ENCODE measurements around the gene SNX22.

SNX22 gene

DNA sequence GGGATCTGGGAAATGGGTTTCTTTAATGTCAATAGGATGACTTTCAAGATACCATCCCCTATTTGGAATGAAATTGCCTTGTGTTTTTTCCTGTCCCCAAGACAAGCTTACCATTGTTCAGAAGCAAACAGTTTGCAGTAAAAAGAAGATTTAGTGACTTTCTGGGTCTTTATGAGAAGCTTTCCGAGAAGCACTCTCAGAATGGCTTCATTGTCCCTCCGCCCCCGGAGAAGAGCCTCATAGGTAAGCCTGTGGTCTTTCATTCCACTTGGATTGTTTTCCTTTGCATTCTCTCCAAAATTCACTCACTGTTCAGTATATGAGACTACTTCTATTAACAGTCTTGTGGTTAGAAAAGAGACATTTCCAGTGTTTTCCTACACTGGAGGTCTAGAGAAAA is 25.6 kb upstream of the SNX22 start:
- TF ChIP-seq SIN3A (IDR thresholded peaks at IDR 0.05; ENCODE audit: borderline replicate concordance, insufficient read depth, low read length) = no peak
- TF ChIP-seq FOXP2 (optimal IDR thresholded peaks at IDR 0.05; ENCODE audit: borderline replicate concordance, extremely low read depth, extremely low read length, insufficient read depth) = no peak
- TF ChIP-seq POLR2AphosphoS5 (IDR thresholded peaks at IDR 0.05; ENCODE audit: low read depth, low read length) = no peak
- no peak for TF ChIP-seq TAF1 (IDR thresholded peaks at IDR 0.05; ENCODE audit: borderline replicate concordance, insufficient read depth, low read length)
- TF ChIP-seq, protein P1, sequence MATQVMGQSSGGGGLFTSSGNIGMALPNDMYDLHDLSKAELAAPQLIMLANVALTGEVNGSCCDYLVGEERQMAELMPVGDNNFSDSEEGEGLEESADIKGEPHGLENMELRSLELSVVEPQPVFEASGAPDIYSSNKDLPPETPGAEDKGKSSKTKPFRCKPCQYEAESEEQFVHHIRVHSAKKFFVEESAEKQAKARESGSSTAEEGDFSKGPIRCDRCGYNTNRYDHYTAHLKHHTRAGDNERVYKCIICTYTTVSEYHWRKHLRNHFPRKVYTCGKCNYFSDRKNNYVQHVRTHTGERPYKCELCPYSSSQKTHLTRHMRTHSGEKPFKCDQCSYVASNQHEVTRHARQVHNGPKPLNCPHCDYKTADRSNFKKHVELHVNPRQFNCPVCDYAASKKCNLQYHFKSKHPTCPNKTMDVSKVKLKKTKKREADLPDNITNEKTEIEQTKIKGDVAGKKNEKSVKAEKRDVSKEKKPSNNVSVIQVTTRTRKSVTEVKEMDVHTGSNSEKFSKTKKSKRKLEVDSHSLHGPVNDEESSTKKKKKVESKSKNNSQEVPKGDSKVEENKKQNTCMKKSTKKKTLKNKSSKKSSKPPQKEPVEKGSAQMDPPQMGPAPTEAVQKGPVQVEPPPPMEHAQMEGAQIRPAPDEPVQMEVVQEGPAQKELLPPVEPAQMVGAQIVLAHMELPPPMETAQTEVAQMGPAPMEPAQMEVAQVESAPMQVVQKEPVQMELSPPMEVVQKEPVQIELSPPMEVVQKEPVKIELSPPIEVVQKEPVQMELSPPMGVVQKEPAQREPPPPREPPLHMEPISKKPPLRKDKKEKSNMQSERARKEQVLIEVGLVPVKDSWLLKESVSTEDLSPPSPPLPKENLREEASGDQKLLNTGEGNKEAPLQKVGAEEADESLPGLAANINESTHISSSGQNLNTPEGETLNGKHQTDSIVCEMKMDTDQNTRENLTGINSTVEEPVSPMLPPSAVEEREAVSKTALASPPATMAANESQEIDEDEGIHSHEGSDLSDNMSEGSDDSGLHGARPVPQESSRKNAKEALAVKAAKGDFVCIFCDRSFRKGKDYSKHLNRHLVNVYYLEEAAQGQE (IDR thresholded peaks at IDR 0.05; ENCODE audit: insufficient read depth in 1 of 2, low read depth in 2 of 2, low read length in 2 of 2) = no peak

DNA sequence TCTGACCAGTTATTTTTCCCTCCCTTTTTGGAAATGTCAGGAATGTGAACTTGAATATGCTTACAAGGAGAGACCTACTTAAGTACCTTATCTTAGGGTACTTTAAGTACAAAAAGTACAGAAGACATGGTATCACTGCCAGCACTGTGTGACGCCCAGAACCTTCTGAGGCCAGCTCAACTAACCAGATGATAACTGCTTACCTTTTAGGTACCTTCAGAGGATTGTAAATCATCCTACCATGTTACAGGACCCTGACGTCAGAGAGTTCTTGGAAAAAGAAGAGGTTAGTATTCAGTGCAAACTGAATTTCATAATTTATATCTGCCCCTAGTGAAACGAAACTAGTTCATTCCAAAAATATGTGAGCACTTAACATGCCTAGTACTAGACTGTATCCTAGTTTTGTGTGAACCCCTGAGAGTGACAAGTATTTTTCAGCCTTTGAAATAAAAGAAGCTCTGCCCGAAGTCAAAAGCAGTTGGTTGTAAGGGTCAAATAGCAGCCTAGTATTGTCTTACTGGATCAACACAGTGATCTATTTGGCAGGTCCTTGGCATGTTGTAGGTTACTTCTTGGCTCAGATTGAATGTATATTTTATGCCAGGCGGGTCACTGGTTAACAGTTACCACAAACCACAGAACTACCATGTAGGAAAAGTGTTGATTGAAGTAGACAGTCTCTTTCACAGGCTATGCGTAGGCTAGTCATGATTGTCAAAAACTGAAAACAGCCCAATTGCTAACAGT is 23.8 kb upstream of the SNX22 start:
- TF ChIP-seq, protein P1 (IDR thresholded peaks at IDR 0.05; ENCODE audit: insufficient read depth in 1 of 2, low read depth in 2 of 2, low read length in 2 of 2) = no peak
- TF ChIP-seq TAF1 (IDR thresholded peaks at IDR 0.05; ENCODE audit: borderline replicate concordance, insufficient read depth, low read length) = no peak
- no peak for TF ChIP-seq SIN3A (IDR thresholded peaks at IDR 0.05; ENCODE audit: borderline replicate concordance, insufficient read depth, low read length)
- no peak for TF ChIP-seq POLR2AphosphoS5 (IDR thresholded peaks at IDR 0.05; ENCODE audit: low read depth, low read length)
- TF ChIP-seq FOXP2 (optimal IDR thresholded peaks at IDR 0.05; ENCODE audit: borderline replicate concordance, extremely low read depth, extremely low read length, insufficient read depth) = no peak

DNA sequence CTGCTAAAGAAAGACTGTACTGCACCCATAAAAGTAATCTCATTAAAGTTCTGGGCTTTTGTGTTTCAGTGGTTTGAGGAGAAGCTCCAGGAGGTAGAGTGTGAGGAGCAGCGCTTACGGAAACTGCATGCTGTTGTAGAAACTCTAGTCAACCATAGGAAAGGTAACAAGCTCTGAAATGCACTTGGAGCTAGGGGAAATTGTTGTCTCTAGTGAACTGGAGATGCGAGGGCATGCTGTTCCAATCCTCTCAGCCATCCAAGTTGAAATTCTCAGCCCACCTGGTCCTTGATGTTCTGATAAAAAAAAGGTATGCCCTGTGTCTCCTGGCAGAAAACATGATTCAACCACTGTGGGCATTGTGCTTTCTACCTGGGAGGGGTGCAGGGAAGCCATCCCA is 21.4 kb upstream of the SNX22 start:
- TF ChIP-seq POLR2AphosphoS5 (IDR thresholded peaks at IDR 0.05; ENCODE audit: low read depth, low read length) = no peak
- no peak for TF ChIP-seq SIN3A (IDR thresholded peaks at IDR 0.05; ENCODE audit: borderline replicate concordance, insufficient read depth, low read length)
- TF ChIP-seq TAF1 (IDR thresholded peaks at IDR 0.05; ENCODE audit: borderline replicate concordance, insufficient read depth, low read length) = no peak
- no peak for TF ChIP-seq FOXP2 (optimal IDR thresholded peaks at IDR 0.05; ENCODE audit: borderline replicate concordance, extremely low read depth, extremely low read length, insufficient read depth)
- TF ChIP-seq, protein P1 (IDR thresholded peaks at IDR 0.05; ENCODE audit: insufficient read depth in 1 of 2, low read depth in 2 of 2, low read length in 2 of 2) = no peak

DNA sequence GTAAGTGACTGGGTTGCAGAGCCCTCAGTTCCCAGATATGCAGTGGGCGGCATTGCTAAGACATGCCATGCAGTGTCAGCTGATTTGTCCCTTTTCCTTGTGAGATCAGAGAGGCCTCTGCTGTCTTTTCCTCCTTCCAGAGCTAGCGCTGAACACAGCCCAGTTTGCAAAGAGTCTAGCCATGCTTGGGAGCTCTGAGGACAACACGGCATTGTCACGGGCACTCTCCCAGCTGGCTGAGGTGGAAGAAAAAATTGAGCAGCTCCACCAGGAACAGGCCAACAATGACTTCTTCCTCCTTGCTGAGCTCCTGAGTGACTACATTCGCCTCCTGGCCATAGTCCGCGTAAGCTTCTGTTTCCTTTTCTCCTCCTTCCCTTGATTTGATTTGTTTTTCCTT is 20.0 kb upstream of the SNX22 start:
- TF ChIP-seq SIN3A (IDR thresholded peaks at IDR 0.05; ENCODE audit: borderline replicate concordance, insufficient read depth, low read length) (no peak), POLR2AphosphoS5 (IDR thresholded peaks at IDR 0.05; ENCODE audit: low read depth, low read length) (no peak)

DNA sequence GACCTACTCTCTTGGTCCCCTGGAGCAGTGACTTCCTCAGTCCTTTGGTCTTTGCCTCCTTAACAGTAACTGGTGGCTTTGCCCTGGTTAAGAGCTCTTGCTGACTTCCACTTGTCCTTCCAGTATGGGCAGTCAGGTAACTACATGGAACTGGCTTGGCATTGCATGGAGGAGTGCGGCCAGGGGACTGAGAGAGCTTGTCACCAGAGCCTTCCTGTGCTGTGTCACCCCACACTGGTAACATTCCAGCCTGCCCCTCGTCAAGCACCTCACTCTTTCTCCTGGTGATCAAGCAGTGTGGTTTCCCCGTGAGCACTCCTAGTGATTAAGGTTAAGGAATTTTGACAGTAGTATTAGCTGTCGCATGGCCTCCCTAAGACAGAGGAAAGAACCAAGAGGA is 19.3 kb upstream of the SNX22 start:
- TF ChIP-seq POLR2AphosphoS5 (IDR thresholded peaks at IDR 0.05; ENCODE audit: low read depth, low read length) (no peak), SIN3A (IDR thresholded peaks at IDR 0.05; ENCODE audit: borderline replicate concordance, insufficient read depth, low read length) (no peak), TAF1 (IDR thresholded peaks at IDR 0.05; ENCODE audit: borderline replicate concordance, insufficient read depth, low read length) (no peak), FOXP2 (optimal IDR thresholded peaks at IDR 0.05; ENCODE audit: borderline replicate concordance, extremely low read depth, extremely low read length, insufficient read depth) (no peak)
- TF ChIP-seq, protein P1 (IDR thresholded peaks at IDR 0.05; ENCODE audit: insufficient read depth in 1 of 2, low read depth in 2 of 2, low read length in 2 of 2) = no peak

Measured in PFSK-1 (cell line).